Heart right ventricle (tissue), 16 donors: ENCODE data around the gene DPAGT1. TPM values are rescaled to one million over a fixed set of nuclear protein-coding genes. Genes with fewer than 3 reads are reported as not detected.

Experiments
- ATAC-seq, 8 donors: fragments of 200-7000 bp; cut with Tn5 transposase; one replicate each; pipeline ENCODE4 v1.9.1; 2020; ENCODE audit warnings: mild to moderate bottlenecking in 8 of 8, moderate library complexity in 8 of 8, moderate number of reproducible peaks in 1 of 8
- DNase-seq, 2 donors: peaks; one replicate each; pipeline ENCODE4 v3.0.0-alpha.2; 2020
- H3K27ac ChIP-seq, 10 donors: fragments of 200-600 bp; sonication (generic) in 2 of 10; one replicate each; pipeline versions ENCODE4 v1.5.0 to v1.8.0; 2020 to 2022; ENCODE audit warnings: mild to moderate bottlenecking in 3 of 10
- H3K27me3 ChIP-seq, 7 donors: fragments of 200-600 bp; one replicate each; pipeline ENCODE4 v1.8.0; 2021 to 2022; ENCODE audit warnings: mild to moderate bottlenecking in 2 of 7
- H3K36me3 ChIP-seq, 9 donors: fragments of 200-600 bp; sonication (generic) in 1 of 9; one replicate each; pipeline versions ENCODE4 v1.5.0 to v1.8.0; 2020 to 2022; ENCODE audit warnings: mild to moderate bottlenecking in 2 of 9
- H3K4me1 ChIP-seq, 9 donors: fragments of 200-600 bp; sonication (generic) in 1 of 9; one replicate each; pipeline versions ENCODE4 v1.5.0 to v1.8.0; 2020 to 2022; ENCODE audit warnings: mild to moderate bottlenecking in 4 of 9
- H3K4me3 ChIP-seq, 10 donors: fragments of 200-600 bp; sonication (generic) in 2 of 10; one replicate each; pipeline versions ENCODE4 v1.5.0 to v1.8.0; 2020 to 2022; ENCODE audit warnings: mild to moderate bottlenecking in 7 of 10, moderate library complexity in 2 of 10
- H3K9me3 ChIP-seq, 11 donors: fragments of 200-600 bp in 10 of 11; sonication (generic) in 2 of 11; one replicate each; pipeline versions ENCODE4 v1.5.0 to v1.8.0; 2013 to 2022; ENCODE audit warnings: mild to moderate bottlenecking in 2 of 11, control low read depth in 1 of 11, moderate library complexity in 1 of 11
- WGBS, 2 donors: extraction: QIAGEN DNeasy Blood & Tissue Kit; methylation state at CpG; one replicate each; pipeline ENCODE4 v1.1.7; 2013; ENCODE audit warnings: inconsistent platforms in 1 of 2; 5-methylcytosine and 5-hydroxymethylcytosine counted together
- intact Hi-C, 10 donors: fragments of 100-400 bp; cut with DNase I; formaldehyde crosslinking; loops; one replicate each; pipeline versions ENCODE4 v1.11.1 to v1.14.2; 2022
- polyA plus RNA-seq, 2 donors: library from polyadenylated mRNA; stranded (reverse); fragments of 200-250 nt; gene quantifications; one replicate each; pipeline ENCODE4 v1.2.3, GENCODE V29; 2013
- total RNA-seq, 10 donors: library from RNA; stranded (reverse); fragmentation: NEBNext Ultra II Directional in 3 of 10; extraction: Animal tissue kit (Norgen Biotek cat#: 25700) in 3 of 10; gene quantifications; one replicate each; pipeline versions ENCODE4 v1.2.1 to v1.2.4, GENCODE V29; 2021 to 2023
- TF ChIP-seq, protein P1 (sequence below), 9 donors: fragments of 200-600 bp; sonication (generic) in 2 of 9; IDR thresholded peaks; one replicate each; pipeline versions ENCODE4 v1.5.0 to v1.8.0; 2021 to 2022; ENCODE audit warnings: antibody characterized with exemption in 9 of 9, mild to moderate bottlenecking in 5 of 9, moderate library complexity in 1 of 9
- donor health status: Arrhythmogenic right ventricular cardiomyopathy.
- donor health status: ischemic (EF 13 %, LVEDD 7.1; RV severe dilation, severe dysfunction).
- donor health status: healthy with polysubstance abuse.
- donor health status: DM: no; HTN: yes; CAD: no.
- donor health status: DM: no; HTN: no; CAD: no.
- donor health status: ischemic (EF 25% LVEDD 6.9; RV normal size, moderate dysfunction).
- donor health status: ischemic (EF 25% LVEDD 5.7; RV mildly dilated, moderate dysfunction).
- donor health status: healthy.
- donor health status: DM: yes; HTN: yes; CAD: no.
- donor health status: Ischemic cardiomyopathy.
- donor health status: ischemic (EF 35%, LVEDD 5.7; RV mildly dilated, moderate dysfunction).
- donor health status: nonischemic (EF 11% LVEDD 7.7; RV severe dilation, severe dysfunction).
- donor health status: DM: yes; HTN: yes; CAD: no.
- donor health status: PGD.
- donor health status: ischemic (EF 29% LVEDD 5.4; RV normal size, mild dysfunction).
- donor health status: nonischemic (EF 23%, LVEDD 6.1; RV moderate dilation, normal function).

The DPAGT1 gene
- total and polyA plus RNA-seq, 12 donors, result 8.6 to 24.3 (median 16.5) TPM

DNA sequence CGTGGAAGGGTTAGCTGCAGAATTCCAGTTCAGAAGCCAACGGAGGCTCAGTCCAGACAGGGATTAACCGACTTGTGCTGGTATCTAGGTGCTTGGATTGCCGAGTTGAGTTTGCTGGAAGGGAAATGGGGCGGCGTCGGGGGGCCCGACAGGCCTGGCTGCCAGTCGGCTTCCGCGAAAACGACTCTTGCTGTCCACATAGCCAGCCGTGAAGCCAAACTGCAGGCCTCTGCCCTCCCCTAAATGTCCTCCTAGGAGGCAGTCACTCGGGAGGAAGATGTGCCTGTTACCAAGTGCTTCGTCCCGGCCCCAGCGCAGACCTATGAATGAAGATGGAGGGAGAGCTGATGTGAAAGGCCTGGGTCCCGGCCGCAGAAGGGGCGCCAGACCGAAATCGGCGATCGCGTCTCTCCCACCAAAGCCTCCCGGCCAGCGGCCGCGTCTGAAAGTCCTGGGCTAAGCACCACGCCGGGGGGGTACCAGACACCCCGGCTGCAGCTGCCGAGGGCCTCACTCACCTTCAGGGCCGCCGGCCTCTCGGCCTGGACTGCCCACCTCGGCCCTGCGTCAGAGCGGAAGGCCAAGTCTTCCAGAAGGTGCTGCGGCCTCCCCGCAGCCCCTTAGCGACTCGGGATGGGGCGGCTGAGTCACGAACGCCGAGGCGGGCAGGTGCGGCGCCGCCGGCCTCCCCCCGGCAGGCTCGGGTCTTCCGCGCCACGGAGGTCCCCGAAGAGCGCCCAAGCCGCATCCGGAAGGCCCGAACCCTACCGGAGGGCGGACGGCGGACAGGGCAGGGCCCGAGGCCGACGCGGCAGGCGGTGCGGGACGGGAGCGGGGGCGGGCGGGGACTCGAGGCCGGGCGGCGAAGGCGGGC, 7.5 kb downstream of the DPAGT1 start:
- TF ChIP-seq, protein P1, sequence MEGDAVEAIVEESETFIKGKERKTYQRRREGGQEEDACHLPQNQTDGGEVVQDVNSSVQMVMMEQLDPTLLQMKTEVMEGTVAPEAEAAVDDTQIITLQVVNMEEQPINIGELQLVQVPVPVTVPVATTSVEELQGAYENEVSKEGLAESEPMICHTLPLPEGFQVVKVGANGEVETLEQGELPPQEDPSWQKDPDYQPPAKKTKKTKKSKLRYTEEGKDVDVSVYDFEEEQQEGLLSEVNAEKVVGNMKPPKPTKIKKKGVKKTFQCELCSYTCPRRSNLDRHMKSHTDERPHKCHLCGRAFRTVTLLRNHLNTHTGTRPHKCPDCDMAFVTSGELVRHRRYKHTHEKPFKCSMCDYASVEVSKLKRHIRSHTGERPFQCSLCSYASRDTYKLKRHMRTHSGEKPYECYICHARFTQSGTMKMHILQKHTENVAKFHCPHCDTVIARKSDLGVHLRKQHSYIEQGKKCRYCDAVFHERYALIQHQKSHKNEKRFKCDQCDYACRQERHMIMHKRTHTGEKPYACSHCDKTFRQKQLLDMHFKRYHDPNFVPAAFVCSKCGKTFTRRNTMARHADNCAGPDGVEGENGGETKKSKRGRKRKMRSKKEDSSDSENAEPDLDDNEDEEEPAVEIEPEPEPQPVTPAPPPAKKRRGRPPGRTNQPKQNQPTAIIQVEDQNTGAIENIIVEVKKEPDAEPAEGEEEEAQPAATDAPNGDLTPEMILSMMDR (IDR thresholded peaks at IDR 0.05), result no peak
- Histone ChIP-seq H3K27ac (peak overlapping the region; percentile 82 to 95 (median 94)), H3K27me3 (no peaks in the 10 kb centered on the region), H3K4me3 (peak overlapping the region; percentile 58 to 98 (median 84)), H3K9me3 (no peaks in the 10 kb centered on the region), H3K36me3 (peaks cover 0 to 70% (median 19%) of the 10 kb centered on the region in 9 donors), H3K4me1 (peaks cover 10 to 41% (median 24%) of the 10 kb centered on the region in 9 donors)
- ATAC-seq (peak; percentile 1 to 67 (median 8)), DNase-seq (peak in 1 of 2 donors; percentile 39)
- intact Hi-C loops, result loop anchor here in 5 of 10 donors (2.0 to 10.0 kb wide), 5 partner anchors 63 to 221 kb away; partner anchors contain the start of genes MCAM (in 1 of the 5), NLRX1 (in 1 of the 5) and SLC37A4 (in 1 of the 5)
- WGBS, 2 donors, result 1% methylated on average over 73 to 81 of the region's 81 CpGs

DNA sequence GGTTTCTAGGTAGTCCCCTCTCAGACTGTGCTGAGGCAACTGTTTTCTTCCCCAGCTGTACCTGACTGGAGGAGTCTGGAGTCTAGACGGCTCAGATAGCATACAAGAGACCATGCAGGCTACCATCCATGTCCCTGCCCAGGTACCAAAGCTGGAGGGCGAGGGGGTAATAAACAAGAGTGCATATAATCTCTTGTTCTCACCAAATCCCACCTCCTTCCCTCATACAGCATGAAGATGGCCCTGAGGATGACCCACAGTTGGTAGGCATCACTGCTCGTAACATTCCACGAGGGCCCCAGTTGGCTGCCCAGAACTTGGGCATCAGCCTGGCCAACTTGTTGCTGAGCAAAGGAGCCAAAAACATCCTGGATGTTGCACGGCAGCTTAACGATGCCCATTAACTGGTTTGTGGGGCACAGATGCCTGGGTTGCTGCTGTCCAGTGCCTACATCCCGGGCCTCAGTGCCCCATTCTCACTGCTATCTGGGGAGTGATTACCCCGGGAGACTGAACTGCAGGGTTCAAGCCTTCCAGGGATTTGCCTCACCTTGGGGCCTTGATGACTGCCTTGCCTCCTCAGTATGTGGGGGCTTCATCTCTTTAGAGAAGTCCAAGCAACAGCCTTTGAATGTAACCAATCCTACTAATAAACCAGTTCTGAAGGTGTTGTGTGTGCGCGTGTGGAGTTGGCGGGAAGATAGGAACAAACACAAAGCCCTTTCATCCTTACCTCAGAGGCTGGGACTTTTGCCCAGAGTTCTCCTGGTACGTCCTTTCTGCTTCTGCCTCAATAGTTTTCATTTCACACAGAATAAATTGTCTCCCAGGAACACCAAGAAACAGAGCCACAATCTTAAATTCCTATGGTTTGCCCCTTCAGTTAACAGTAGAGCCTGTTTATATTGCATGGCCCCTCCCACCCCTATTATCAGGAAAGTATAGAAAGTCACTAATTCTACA, 8.5 kb downstream of the DPAGT1 start:
- Histone ChIP-seq H3K4me1 (peaks cover 10 to 41% (median 24%) of the 10 kb centered on the region in 9 donors), H3K27me3 (no peaks in the 10 kb centered on the region), H3K27ac (peak overlapping the region in 8 of 10 donors; percentile 89 to 95 (median 94)), H3K36me3 (peaks cover 0 to 60% (median 16%) of the 10 kb centered on the region in 9 donors), H3K9me3 (no peaks in the 10 kb centered on the region), H3K4me3 (peak overlapping the region; percentile 58 to 98 (median 84))
- intact Hi-C loops, result loop anchor here in 3 of 10 donors (10.0 kb wide), 2 partner anchors 102 to 222 kb away; partner anchors contain the start of gene MCAM (in 1 of the 3)
- DNase-seq (no peak), ATAC-seq (no peak)
- TF ChIP-seq, protein P1 (IDR thresholded peaks at IDR 0.05), result no peak
- 55 to 58% methylated on average over 12 of the region's 12 CpGs for WGBS, 2 donors

DNA sequence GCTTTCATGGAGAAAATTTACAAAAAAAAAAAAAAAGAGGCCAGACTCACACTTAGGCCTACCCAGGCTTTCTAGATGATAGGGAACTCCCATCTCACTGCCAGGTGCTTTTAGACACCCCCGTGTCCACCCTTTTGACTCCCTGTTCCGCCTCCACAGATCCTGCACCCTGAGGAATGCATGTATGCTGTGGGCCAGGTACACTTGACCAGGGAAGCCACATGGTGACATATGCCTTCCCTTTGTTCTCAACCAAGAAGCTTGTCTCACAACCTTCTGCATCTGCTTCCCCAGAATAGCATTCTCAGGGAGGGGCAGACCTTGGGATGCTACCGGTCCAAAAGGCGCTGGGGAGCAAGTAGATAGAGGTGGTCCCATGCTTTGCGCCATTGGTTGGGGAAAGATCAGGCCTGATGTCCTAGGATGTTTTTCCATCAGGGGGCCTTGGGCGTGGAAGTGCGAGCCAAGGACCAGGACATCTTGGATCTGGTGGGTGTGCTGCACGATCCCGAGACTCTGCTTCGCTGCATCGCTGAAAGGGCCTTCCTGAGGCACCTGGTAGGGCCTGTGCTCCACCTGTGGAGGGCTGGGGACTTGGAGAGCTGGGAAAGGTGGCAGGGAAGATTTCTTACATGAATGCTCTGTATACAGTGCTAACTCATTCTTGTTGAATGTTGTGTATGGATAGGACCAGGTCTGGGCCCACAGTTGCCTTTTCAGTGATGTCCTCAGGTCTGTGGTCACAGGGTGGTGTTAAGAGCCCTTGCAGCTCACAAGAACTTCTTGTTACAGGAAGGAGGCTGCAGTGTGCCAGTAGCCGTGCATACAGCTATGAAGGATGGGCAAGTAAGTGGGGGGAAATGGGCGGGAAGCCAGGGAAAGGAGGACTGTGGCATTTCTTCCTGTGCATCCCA, 9.4 kb downstream of the DPAGT1 start:
- H3K4me3 ChIP-seq, result peak overlapping the region in 1 of 10 donors; percentile 83
- intact Hi-C loops, result loop anchor here in 3 of 10 donors (10.0 kb wide), 2 partner anchors 103 to 223 kb away; partner anchors contain the start of gene MCAM (in 1 of the 3)
- H3K36me3 ChIP-seq, result peaks cover 0 to 50% (median 7%) of the 10 kb centered on the region in 9 donors
- no peak overlapping the region for H3K27ac ChIP-seq
- no peak for ATAC-seq
- no peaks in the 10 kb centered on the region for H3K27me3 ChIP-seq
- TF ChIP-seq, protein P1 (IDR thresholded peaks at IDR 0.05), result no peak
- WGBS, 2 donors, result 84 to 88% methylated on average over 13 of the region's 13 CpGs
- DNase-seq, result no peak
- H3K4me1 ChIP-seq, result peaks cover 10 to 42% (median 24%) of the 10 kb centered on the region in 9 donors
- H3K9me3 ChIP-seq, result no peaks in the 10 kb centered on the region
